Measurements from ENCODE around the gene VPS51.

The VPS51 gene

GRCh38 chr11:65072631-65072966 is 23.4 kb upstream of the VPS51 start:
- no peak for DNase-seq (ENCODE audit: low spot score)

GRCh38 chr11:65077451-65077850 is 18.6 kb upstream of the VPS51 start:
- no peak for DNase-seq (ENCODE audit: low spot score)

DNA sequence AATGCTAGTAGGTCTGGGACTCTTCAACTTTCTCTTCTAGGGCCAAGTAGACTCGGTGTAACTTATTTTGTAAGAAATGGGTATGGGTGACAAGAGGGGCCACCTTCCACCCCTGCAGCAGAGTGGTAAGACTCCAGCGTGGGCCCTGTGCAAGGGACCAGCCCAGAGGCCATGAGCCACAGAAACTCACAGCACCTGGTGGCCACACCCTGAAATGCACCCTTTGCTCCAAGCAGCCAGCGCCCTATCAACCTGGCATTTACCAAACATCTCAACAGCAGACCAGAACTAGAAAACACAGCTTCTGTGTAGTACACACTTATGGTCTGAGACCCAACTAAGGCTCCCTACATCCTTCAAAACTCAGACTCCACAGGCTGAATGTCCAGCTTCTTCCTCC is 17.9 kb upstream of the VPS51 start:
- peak; percentile 62 for DNase-seq (ENCODE audit: low spot score)

DNA sequence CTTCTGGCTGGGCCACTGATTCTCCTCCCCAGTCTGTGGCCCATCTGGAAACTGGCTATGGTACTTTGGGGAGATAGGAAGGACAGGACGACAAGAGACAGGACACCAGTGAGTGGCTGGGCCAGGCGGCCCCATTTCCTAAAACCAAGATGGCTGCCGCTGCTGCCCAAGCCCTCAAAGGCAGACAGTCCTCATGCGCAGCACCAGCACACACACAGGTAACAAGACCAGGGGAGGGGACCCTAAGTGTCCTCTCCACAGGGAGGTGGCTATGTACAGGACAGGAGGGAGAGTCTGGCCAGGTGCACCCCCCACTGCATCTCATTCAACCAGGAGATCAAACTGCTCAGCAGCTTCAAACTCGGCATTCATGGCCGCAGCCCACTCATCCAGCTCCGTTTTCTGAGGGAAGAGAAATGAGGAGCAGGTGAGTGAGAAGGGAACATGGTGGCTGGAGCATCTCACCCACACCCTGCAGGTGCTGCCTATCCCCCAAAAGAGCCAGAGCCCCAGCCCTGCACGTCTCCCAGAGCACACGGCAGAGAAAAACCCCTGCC is 17.1 kb upstream of the VPS51 start:
- DNase-seq (ENCODE audit: low spot score): no peak

DNA sequence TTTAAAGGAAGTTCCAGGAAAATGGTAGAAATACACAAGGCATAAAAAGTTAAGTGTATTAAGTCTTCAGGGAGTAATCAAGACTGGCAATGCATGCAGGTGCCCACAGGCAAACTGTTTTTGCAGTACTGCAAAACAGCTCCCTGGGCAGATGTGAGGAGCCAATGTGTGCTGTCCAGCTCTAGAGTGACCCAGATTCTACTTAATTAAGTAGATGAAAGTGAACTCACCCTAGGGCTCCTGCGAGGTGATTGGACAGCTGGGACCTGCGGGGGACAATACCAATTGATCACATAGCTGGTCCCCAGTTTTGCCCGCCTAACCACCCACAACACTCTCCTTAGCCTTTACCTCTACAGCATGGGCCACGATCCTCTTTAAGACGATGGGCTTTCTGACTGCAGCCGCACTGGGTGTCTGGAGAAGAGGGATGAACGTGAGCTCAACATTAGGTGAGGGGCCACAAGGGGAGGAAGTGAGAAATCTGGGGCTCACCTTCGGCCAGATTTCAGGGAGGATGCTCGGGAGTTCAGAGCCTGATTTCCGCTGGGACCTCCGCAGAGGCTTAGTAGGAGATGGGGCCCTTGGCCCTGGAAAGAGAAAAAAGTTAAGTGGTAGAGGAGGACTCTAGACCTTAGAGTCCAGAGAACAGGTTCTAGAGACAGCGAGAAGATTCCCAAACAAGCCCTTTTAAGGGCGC is 12.7 kb upstream of the VPS51 start:
- DNase-seq (ENCODE audit: low spot score): no peak

DNA sequence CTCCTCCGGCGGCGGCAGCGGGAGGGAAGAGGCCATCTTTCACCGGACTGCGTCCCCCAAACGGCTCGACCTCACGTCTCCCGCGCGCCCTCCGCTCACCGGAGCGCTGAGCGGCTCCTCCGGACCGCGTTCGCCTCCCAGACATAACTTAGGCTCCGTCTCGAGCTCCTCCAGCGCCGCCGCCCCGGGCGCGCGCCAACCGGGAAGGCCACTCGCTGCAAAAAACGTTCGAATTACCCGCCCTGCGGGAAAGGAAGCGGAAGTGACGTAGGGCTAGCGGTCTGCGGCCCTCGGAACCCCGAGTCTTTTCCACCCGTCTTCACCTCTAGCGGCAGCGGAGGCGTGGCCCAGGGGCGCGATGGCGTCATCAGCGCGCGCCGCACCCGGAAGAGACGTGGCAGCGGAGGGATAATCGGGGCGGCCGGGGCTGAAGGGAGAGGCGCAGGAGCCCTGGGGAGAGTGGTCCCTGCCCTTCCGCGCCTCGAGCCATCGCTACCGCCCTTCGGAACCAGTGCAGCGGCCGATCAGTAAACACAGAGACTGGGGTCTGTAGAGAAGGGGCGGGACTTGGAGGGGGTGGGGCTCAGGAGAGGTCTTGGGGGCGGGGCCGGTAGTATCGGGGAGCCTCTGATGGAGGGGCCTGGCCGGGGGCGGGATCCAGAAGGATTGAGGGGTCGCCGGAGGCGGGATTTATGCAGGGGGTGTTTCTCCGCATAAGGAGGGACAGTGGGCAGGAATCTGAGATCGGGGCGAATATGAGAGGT is 12.0 kb upstream of the VPS51 start, which contains the start of the genes CDCA5 and ZFPL1:
TSS of gene CDCA5 (minus strand) at position 207 of the 764 bp plus-strand sequence. CDS start at position 145, 62 bp downstream.
TSS of gene ZFPL1 (plus strand) at position 389 of the 764 bp plus-strand sequence. CDS start 477 bp downstream, outside the sequence.
- DNase-seq (ENCODE audit: low spot score): peak; percentile 89

DNA sequence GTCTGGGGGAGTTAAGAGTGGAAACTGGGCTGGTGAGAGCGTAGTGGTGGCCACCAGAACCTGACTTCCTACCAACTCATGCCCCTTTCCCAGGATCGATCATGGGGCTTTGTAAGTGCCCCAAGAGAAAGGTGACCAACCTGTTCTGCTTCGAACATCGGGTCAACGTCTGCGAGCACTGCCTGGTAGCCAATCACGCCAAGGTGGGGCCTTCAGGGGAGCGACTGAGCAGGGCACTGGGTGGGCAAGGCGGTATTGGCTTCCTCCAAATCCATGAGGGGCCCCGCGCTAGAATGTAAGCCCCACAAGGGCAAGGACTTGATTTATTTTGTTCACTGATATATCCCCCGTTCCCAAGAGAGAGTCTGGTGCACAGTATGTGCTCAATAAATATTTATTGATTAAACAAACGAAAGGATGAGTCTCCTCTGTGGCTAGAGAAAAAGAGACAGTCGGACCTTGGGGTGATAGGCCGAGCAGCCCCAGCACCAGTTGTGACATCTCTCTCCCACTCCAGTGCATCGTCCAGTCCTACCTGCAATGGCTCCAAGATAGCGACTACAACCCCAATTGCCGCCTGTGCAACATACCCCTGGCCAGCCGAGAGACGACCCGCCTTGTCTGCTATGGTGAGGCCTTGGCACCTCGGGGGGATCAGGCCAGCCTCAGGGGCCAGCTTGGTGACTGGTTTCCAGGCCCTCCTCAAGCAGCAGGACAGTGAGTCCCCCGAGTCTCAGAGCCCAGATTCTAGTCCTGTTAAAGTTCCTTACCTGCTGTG is 11.2 kb upstream of the VPS51 start:
- DNase-seq (ENCODE audit: low spot score): no peak

DNA sequence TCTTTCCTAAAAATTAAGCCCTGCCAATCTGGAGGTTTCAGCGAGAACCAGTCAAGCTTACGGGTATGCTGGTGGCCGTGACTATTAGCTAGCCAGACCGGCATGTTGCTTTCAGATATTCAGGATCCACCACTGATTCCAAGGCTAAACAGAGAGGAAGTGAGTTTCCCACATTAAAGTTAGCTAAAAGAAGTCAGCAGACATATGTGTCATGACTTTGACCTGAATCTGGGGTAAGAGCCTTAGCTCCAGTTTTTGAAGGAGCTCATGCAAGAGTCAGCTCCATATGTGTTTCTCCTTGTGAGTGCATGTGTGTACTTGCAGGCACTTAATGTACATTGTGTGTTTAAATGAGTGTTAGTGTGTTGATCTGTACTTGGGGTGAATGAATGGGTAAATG is 10.6 kb upstream of the VPS51 start:
- DNase-seq (ENCODE audit: low spot score): no peak

DNA sequence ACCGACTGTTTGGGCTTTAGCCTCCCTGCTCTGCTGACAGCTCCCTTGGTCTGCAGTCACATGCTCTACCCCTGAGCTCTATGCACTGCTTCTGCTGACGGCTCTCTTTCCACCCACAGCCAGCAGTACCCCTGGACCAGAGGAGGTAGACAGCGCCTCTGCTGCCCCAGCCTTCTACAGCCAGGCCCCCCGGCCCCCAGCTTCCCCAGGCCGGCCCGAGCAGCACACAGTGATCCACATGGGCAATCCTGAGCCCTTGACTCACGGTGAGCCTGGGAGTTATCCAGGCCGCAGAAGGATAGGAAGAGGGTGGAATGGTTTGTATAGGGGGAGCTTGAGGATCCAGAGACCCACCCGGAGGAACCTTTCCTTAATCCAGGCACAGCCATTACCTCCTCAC is 9.2 kb upstream of the VPS51 start:
- no peak for DNase-seq (ENCODE audit: low spot score)

DNA sequence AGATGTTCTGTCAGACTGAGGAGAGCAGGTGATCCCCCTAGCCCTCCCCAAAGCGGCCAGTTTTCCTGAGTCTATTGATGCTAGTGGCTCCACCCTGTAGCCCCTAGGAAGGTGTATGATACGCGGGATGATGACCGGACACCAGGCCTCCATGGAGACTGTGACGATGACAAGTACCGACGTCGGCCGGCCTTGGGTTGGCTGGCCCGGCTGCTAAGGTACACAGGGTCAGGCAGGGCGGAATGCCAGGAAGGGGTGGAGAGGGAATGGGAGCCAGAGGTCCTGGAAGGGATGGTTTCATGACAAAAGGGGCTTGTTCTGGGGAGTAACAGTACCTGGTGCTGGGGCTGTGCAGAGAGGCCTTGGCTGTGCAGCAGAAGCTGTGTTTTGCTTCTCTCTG is 8.8 kb upstream of the VPS51 start:
- DNase-seq (ENCODE audit: low spot score): no peak

GRCh38 chr11:65087827-65088226 is 8.2 kb upstream of the VPS51 start:
- DNase-seq (ENCODE audit: low spot score): no peak

DNA sequence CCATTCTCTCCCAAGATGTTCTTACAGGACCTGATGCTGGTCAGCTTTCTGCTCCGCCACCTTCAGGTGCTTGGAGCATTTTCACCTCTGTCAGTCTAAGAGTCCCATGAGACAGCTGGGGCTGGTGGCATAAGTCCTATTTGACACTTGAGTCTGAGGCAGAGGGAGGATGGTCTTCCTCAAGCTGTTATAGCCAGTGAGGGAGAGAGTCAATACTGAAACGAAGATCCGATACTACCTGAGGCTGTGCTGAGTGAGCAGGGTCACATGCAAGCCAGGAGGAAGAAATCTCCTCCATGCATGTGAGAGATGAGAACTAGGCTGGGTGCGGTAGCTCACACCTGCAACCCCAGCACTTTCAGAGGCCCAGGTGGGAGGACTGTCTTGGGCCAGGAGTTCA is 6.4 kb upstream of the VPS51 start:
- DNase-seq (ENCODE audit: low spot score): no peak

DNA sequence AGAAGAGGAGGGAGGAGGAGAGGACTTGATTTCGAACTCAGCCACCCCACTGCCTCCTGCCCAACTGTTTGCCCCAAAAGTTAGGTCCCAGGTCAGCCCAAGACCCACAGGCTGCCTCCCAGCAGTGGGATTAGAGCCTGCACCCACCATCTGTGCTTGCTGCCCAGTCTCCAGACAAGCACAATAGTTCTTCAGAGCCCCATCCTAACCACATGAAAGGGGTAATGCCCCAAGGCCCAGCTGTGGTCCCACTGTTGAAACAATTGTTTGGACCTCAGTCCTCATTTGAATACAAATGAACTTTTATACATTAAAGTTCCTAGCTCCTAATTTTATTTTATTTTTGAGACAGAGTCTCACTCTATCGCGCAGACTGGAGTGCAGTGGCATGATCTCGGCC is 5.4 kb upstream of the VPS51 start:
- no peak for DNase-seq (ENCODE audit: low spot score)

- no peak for DNase-seq (ENCODE audit: low spot score)
These were observed 587 bp upstream of the VPS51 start for GRCh38 chr11:65095427-65095826.

DNA sequence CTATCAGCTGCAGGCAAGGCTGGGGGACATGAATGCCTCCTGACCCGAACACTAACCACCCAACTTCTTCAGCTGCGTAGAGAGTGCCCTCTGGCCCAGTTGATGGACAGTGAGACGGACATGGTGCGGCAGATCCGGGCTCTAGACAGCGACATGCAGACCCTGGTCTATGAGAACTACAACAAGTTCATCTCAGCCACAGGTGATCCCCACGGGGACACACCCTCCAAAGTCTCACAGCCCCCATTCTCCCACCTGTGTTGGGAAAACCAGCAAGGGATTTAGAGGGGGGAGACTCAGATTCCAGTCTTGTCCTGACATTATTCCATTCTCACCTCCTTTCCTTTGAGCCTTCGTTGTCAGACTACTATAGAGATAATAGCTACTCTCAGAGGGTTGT is 912 bp downstream of the VPS51 start:
- DNase-seq (ENCODE audit: low spot score): no peak

GRCh38 chr11:65100674-65101350 is 4.8 kb downstream of the VPS51 start:
- no peak for DNase-seq (ENCODE audit: low spot score)

DNA sequence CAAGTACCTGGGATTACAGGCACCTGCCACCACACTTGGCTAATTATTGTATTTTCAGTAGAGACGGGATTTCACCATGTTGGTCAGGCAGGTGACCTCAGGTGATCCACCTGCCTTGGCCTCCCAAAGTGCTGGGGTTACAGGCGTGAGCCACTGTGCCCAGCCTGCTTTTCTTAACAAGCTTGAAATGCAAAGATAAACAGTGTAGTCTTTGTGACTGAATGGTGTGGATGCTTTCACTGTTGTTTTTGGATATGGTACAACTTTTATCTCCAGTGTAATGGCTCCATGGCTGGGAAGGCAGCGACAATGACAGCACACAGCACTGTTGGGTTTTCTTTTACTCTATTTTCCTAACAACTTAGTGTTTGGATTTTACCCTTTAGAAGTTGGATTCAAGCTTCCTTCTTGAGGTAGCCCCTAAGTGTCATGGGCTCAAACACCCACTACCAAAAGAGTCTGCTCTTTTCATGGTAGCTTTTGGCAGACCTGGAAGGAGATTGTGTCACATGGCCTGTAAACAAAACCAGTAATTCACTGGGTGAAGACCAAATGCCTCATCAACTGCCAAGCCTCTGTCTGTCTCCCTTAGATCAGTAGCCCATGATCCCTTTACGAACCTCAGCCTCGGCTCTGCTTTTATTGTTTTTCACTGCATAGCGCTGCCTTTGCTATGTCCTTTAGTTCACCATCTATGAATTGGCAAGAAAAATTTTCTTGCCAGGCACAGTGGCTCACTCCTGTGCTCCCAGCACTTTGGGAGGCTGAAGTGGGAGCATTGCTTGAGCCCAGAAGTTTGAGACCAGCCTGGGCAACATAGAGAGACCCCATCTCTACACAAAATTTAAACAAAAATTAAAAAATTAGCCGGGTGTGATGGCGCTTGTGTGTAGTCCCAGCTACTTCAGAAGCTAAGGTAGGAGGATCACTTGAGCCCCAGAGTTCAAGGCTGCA is 6.4 kb downstream of the VPS51 start:
- DNase-seq (ENCODE audit: low spot score): no peak

DNA sequence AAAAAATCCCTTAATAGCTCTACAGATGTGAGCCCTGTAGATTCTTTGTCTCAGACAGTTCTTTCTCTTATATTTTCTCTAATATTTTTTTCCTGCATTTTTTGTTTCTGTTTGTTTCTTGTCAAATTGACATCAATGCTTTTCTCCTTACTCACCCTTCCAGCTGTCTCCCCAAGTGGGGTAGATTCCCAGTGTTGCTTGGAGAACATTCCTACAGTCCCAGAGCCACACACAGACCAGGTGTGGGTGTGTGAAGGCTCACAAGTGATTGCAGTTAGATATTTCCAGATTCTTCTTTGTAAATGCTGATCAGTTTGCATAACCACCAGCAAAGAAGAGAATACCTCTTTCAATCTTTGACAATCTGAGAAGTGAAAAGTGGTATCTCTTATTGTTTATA is 7.5 kb downstream of the VPS51 start:
- DNase-seq (ENCODE audit: low spot score): no peak

DNA sequence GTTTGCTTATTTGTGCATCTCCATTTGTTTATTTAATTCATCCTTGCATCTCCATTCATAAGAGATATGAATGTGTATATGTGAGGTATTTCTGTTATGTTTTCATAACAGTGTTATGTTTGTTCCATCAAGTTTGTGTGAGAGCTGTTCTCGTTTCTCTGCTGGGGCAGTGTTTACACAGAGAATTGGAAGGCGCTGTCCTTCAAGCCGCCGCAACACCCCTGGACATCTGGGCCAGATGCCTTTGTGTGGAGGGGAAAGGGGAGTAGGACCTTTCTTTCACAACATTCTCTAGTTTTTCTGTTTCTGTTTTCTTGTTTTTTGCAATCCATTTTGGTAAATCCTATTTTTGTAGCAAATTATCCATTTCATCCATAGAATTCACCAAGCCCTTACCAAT is 8.6 kb downstream of the VPS51 start:
- DNase-seq (ENCODE audit: low spot score): no peak

GRCh38 chr11:65107078-65107477 is 11.1 kb downstream of the VPS51 start:
- no peak for DNase-seq (ENCODE audit: low spot score)

Measured in HuH-7.5 (cell line).